ENCODE data around the gene SECTM1.
"Not testable (repeated sequence)": the region's sequence is repeated elsewhere in the genome, so short reads cannot be mapped to it uniquely, and the experiment has no call there.

The SECTM1 gene

DNA sequence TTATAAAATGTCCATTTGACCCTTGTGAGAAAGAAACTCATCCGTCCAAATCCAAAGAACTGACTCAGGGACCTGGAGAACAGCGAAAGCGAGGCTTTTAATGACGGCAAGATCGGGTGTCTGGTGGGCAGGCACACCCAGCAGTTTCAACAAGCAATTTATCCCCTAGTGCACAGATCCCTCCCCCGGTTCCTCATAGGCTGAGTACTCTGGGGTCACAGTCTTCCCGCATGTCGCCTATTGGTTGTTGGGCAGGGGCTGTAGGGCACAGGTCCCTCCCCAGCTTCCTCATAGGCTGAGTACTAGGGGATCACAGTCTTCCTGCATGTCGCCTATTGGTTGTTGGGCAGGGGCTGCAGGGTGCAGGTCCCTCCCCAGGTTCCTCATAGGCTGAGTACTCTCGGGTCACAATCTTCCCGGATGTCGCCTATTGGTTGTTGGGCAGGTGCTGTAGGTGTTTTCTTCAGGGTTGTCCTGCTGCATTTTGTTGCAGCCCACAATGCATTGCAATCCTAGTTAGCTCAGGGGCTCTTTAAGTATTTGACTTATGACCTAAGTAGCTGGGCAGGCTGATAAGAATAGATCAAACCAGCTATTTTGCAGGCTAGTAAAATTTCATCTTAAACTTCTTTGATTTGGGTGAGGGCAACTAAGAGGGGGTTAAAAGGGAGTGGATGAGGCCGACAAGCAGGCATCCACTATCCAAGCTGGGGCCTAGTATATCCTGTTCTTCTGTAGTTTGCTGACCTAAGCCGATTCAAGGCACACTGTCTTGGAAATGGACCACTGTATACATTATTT, 34.4 kb upstream of the SECTM1 start:
- no peak for DNase-seq

DNA sequence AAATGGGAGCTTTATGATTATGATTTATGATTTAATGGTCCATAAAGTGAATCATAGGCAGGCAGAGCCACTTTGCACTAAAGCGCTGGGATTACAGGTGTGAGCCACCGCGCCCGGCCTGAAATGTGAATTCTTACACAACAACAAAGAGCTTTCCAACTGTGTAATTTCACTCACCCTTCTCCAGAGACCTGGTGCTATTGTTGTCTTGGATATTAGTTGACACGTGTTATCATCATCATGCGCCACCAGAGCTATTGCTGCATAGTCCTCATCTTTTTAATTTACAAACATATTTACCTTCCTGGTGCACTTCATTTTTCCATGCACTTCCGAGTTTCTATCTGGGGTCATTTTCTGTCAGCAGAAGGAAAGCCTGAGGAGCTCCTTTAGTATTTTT, 33.2 kb upstream of the SECTM1 start:
- peak; percentile 6 for DNase-seq

DNA sequence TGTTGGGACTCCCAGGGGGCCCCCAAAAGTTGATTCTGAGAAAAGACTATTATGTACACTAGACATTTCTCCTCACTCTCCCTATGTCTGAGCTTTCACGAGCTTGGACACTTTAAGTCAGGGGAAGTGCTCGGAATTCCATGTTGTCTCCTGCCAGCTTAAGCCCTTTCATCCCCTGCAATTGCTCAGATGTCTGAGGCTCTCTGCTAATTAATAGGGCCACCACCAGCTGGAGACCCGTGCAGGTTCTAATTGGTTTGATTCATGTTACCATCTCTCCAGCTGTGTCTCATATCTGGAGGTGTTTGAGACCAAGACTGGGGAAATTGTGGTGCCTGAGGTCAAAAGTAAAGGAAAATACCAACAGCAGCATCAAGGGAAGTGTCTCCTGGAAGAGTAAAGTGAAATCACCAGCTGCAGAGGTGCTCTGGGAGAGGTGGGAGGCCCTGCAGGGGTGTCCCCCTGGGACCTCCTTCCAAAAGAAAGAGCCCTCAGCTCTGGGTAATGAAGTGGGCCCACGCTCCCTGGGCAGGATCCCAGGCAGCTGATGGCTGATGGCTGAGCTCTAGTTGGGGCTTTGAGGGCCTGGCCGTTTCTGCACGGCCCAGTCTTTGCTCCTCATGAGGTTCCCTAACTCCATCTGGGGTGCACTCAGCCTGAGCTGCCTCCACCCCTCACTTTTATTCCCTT, 32.2 kb upstream of the SECTM1 start:
- DNase-seq, result no peak

DNA sequence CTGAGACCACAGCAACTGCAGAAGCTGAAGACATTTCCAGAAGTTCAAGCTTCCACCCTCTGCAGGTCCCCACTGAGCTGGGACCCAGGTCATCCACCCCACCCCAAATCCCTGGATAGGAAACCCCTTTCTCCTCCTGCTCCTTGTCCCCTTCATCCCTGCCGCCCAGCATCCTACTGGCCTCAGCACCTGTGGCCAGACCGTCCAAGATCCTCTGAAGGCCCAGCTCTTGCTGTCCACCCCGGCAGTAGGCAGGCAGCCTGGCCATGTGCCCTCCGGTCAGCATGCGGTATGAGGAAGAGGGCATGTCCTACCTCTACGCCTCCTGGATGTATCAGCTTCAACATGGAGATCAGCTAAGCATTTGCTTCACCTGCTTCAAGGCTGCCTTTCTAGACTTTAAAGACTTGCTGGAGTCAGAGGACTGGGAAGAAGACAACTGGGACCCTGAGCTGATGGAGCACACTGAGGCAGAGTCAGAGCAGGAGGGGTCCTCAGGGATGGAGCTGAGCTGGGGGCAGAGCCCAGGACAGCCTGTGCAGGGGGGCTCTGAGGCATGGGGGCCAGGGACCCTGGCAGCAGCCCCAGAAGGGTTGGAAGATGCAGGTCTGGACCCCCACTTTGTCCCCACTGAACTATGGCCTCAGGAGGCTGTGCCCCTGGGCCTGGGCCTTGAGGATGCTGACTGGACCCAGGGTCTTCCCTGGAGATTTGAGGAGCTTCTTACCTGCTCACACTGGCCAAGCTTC, 28.5 kb upstream of the SECTM1 start:
- DNase-seq, result no peak

DNA sequence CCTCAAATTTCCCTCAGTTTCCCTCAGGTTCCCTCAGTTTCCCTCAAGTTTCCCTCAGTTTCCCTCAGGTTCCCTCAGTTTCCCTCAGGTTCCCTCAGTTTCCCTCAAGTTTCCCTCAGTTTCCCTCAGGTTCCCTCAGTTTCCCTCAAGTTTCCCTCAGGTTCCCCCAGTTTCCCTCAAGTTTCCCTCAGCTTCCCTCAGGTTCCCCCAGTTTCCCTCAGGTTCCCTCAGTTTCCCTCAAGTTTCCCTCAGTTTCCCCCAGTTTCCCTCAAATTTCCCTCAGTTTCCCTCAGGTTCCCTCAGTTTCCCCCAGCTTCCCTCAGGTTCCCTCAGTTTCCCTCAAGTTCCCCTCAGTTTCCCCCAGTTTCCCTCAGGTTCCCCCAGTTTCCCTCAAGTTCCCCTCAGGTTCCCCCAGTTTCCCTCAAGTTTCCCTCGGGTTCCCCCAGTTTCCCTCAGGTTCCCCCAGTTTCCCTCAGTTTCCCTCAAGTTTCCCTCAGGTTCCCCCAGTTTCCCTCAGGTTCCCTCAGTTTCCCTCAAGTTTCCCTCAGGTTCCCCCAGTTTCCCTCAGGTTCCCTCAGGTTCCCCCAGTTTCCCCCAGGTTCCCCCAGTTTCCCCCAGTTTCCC, 26.0 kb upstream of the SECTM1 start:
- DNase-seq, result not testable (repeated sequence)

DNA sequence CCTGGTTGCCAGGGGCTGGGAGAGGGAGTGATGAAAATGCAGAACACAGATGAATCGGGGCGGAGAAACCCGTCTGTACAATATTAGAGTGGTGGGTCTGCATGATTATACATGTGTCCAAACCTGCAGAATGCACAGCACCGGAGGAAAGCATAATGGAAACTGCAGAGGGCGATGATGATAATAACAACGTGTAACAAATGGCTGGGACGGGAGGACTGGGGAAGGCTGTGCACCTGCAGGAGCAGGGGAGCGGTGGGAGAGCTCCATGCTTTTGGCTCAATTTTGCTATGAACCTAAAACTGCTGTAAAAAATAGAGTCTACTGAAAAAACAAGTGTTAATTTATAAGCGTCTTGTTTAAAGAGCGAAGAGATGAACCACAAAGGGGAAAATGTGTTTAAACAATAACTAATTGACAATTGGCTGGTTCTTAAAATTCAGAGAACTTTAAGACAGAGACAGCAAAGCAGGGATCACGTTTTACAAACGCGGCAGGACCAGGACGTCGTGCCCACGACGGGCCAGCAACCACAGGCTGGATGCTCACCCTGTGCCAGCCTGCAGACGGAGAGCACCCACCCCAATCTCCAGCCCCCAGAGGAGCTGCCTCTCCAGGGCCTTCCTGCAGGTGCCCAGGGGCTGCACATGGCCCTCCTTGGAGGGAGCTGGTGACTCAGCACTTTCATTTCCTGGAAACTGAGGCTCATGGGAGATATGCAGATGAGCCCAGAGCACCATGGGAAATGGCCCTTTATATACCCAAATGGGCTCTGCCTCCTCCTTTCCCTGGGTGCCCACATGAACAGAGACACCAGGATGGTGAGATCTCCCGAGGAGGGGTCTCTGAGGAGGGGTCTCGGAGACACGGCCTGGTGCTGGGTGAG, 25.1 kb upstream of the SECTM1 start, which contains the start of gene TEX19:
Gene TEX19, plus strand, starts transcription at position 783 of the 886 bp plus-strand sequence. CDS start 2,904 bp downstream, outside the sequence.
- peak; percentile 27 for DNase-seq

DNA sequence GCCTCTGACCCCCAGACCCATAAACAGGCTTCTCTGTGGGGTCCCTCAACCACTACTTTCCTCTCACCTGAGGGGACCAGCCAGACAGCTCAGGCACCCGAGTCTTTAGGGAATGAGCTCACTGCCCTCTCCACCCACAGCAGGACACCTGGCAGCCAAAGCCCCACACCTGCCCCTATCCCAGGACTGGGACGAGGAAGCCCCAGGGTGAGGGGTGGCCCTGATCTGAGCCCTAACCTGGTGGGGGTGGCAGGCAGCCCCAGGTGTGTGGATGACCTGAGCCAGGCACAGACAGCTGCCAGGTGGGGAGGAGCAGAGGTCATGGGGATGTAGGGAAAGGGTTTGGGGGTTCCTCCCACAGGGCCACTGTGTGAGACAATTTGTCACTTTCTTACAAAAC, 23.8 kb upstream of the SECTM1 start:
- no peak for DNase-seq

DNA sequence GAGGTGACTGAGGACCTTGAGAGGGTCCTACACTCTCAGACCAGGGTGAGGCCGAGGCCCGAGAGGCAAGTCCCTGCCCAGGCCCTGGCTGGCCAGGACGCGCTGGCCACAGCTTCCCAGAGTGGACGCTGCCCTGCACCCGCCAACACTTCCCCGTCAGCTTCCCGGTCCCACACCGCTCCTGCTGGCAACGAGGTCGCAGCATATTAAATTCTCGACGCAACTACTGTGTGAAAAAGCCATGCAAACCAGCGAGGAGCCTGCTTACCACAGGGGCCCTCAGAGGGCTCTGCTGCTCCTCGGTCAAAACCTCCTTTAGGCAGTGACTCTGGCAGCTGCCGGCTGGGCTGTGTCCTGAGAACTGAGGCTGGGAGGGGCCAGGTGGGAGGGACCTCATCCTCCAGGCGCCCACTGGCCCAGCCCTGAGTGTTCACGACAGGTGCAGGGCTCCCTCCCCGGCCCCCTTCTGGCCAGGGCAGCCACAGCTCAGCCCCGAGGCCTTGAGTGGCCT, 23.3 kb upstream of the SECTM1 start:
- DNase-seq, result no peak

DNA sequence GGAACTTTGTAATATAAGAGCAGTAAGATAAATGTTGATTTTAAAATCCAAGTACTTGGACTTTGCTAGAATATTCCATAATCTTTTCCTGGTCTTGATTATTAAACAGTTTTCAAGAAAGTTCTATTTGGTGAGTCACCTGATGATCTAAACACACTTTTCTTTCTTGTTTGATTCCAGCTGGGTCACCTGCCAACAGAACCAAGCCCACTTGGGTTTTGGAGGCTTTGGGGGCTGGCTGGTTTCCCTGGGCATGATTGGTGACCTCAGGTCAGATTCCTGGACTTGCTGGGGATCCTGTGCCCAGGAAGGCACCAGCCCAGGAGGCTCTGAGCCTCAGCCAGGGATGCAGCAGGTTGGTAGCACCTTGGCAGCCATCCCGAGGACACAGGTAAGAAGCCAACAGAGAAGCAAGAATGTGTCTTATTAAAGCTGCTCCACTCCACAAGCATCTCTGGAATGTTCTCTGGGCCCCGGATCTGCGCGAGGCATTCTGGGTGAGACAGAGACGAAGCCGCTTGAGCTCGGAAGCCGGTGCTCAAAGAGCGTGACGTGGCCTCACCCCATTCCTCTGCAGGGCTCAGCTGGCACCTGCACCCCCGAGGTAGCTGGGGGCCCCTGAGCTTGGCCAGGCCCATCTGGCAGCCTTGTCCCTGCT, 22.3 kb upstream of the SECTM1 start:
- DNase-seq, result no peak

DNA sequence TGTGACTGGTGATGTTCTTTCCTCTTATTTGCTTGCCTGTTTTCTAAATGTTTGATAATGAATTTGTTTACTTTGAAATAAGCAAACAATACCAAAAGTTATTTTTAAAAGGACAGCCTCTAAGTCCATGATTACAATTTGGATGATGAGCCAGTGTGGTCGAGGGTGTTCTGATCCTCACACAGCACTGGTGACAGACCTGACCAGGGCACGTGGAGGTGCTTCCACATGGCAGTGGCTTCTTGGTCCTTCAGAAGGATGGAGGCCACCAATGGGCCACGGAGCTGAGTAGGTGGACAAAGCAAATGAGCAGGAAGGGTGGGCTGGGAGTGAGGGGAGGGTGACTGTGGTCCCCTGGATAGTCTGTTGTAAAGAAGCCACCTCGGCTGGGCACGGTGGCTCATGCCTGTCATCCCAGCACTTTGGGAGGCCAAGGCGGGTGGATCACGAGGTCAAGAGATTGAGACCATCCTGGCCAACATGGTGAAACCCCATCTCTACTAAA, 21.3 kb upstream of the SECTM1 start:
- DNase-seq, result no peak

DNA sequence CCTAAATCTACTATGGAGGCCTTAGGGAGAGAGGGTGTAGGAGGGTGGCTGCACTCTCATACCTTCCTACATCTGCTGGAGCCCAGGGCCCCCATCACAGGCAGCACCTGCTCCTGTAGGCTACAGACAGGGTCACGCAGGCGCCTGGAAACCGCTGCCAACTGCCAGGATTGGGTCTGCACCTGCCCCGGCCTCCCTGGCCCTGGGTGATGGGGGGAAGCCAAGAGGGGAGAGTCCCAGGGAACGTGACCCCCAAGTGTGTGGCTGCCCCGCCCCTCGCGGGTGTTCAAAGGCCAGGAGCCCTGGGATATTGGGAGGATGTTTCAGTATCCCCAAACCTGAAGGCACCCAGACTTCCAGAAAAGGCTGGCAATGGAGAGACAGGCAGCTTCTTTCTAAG, 19.9 kb upstream of the SECTM1 start:
- peak; percentile 34 for DNase-seq

DNA sequence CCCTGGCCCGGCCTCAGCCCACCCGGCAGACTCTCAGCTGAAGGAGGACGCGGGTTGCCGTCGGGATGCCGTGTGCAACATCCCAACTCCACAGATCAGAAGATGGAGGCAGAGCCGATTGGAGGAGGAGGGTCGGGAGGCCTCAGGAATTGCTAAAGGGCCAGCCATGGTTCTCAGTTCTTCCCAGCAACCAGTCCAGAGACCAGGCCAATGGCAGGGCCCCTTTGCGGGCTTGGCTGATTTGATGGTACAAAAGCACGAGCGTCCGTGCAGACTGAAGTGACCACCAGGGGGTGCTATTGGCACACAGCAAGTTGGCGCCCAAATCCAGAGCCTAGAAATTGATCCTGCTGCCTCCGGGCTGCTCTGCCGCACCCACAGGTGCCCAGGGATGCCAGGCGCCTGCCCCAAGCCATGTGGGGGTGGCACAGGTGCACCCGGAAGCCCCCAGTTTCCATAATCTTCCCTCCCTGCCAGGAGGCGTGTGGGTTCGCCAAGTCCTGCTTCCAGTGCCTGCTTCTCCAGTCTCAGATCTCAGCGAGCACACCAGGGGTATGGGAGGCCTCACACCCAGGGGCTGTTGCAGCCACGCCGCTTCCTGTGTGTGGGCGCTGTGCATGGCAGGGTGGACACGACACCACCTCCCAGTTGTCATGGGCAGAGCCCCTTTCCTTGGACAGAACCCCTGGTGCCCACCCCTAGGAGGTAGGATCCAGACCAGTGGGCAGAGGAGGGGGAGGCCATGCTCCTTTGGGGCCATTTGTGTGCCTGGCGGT, 18.3 kb upstream of the SECTM1 start:
- DNase-seq, result peak; percentile 79

DNA sequence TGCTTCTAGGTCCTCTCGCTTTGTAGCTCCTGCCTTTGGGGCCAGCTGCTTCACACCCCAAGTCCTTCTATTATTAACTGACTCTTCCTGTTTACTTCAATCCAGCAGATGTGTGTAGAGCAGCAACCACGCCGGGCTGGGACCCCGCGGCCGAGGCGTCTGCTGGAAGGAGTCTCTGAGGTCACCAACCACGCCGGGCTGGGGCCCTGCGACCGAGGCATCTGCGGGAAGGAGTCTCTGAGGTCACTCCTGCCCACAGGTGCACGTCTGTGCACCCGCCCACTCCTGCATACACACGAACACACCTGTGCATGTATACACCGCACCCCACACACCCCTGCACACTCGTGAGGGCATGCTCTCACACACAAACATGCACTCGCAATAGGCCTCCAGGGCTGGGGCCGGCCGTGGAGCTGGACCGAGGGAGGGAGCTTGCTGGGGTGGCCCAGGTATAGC, 17.7 kb upstream of the SECTM1 start:
- DNase-seq, result no peak

DNA sequence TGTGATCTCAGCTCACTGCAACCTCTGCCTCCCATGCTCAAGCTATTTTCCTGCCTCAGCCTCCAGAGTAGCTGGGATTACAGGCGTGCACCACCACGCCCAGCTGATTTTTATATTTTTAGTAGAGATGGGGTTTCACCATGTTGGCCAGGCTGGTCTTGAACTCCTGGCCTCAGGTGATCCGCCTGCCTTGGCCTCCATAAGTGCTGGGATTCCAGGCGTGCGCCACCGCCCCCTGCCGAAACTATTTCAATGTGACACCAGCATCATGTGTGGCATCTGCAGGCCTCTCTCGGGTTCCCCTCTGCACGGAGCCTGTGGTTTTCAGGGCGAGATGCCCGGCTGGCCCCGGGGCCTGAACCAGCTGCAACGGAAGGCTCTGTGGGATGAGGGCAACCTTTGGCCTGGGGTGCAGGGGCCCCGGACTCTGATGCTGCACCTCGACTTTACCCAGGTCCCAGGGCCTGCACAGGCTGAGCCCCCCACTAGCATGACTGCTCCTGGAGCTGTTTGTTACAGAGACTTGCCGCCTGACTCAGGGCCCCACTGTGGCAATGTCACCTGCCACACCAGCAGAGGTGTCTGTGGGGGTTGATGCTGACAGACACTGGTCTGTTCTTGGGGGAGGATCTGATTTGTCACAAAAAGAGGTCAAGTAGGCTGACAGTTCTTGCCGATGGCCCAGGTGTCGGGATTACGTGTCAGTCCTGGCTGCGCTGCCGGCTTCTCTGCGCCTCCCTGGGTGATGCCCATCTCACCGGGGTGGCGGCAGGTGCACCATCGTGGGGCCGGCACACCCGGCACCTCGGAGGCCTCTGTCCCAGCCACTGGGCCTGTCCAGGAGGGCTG, 16.8 kb upstream of the SECTM1 start:
- DNase-seq, result no peak

DNA sequence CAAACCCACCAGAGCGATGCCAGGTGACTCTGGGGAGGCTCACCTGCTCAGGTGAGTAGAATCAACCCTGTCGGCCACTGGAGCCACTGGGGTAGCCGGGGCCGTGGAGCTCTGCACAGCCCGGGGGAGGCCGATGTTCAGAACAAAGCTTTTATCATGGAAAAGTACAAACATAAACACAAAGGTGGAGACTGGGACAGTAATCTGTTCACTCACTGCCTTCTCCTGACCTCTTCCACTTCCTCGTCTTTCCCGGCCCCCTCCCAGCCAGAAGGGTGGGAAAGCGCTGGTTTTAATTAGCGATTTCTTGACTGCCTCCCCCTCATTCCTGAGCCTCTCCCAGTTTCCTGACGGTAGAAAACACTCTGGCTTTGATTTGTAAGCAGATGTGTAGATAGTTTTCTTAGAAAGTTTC, 15.7 kb upstream of the SECTM1 start:
- DNase-seq, result no peak

DNA sequence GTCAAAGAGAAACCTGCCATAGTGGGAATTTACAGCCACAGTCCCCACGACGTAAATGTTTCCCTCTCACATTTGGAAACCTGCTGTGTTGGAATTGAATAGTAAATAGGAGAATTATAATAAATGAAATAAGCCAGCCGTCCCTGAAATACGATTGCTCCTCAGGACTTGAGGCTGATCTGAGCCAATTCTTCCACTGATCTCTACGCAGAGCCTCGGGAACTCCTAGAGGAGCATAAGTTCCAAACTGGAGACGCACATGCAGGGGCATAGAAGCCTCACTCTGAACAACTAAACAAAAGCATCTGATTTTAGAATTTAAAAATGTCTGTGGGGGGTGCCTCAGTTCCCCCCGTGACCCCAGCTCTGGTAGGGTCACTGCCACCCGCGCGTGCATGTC, 15.3 kb upstream of the SECTM1 start:
- no peak for DNase-seq

DNA sequence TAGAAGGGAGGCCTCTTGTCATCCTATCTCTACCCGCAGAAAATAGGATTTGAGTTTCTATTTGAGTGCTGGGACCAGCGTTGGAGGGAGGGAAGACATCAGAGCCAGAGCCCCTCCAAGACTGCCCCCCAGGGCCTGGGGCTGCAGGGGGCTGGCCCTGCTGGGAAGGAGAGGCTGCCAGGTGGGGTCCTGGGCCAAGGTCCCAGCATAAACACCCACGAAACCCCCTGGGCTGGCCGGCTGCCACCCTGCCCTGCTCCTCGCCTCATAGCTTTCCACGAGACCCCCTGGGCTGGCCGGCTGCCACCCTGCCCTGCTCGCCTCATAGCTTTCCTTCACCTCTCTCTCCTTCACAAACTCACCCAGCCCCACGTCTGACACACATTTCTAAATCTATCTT, 14.9 kb upstream of the SECTM1 start:
- DNase-seq, result no peak

DNA sequence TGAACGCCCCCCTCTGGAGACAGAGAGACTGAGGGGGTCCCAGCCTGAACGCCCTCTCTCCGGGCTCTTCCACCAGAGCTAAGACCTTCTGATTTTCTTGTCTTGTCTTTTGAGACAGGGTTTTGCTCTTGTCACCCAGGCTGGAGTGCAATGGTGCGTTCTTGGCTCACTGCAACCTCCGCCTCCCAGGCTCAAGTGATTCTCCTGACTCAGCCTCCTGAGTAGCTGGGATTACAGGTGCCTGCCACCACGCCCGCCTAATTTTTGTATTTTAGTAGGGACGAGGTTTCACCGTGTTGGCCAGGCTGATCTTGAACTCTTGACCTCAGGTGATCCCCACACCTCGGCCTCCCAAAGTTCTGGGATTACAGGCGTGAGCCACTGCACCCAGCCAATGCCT, 14.4 kb upstream of the SECTM1 start:
- DNase-seq, result not testable (repeated sequence)

All from NCI-H1092 treated with DMSO at 0.1 percent for 48 hours (cell line).